Suprapubic skin (tissue), 4 donors: Measurements from ENCODE around the gene CHN2. TPM values are rescaled to one million over a fixed set of nuclear protein-coding genes. Genes with fewer than 3 reads are reported as not detected.

Source experiments
- DNase-seq, 2 donors: peaks; one replicate each; pipeline ENCODE4 v3.0.0-alpha.2; 2019; ENCODE audit warnings: low spot score in 2 of 2
- H3K27ac ChIP-seq: fragments of 200-600 bp; sonication (generic); one replicate; pipeline ENCODE4 v1.5.1; 2019
- H3K27me3 ChIP-seq: fragments of 200-600 bp; sonication (generic); one replicate; pipeline ENCODE4 v1.5.1; 2019
- H3K36me3 ChIP-seq: fragments of 200-600 bp; sonication (generic); one replicate; pipeline ENCODE4 v1.5.1; 2019
- H3K4me1 ChIP-seq: fragments of 200-600 bp; sonication (generic); one replicate; pipeline ENCODE4 v1.5.1; 2019
- H3K4me3 ChIP-seq: fragments of 200-600 bp; sonication (generic); one replicate; pipeline ENCODE4 v1.5.1; 2019; ENCODE audit warnings: mild to moderate bottlenecking
- H3K9me3 ChIP-seq: fragments of 200-600 bp; sonication (generic); one replicate; pipeline ENCODE4 v1.5.1; 2019
- EP300 ChIP-seq: sonication (generic); formaldehyde crosslinking; IDR thresholded peaks from one replicate; pipeline ENCODE4 v1.6.1; 2017; ENCODE audit warnings: antibody characterized with exemption
- POLR2A ChIP-seq, 2 donors: fragments of 450-650 bp; IDR thresholded peaks; one replicate each; pipeline ENCODE4 v1.6.1; 2017; ENCODE audit warnings: antibody characterized with exemption in 2 of 2, mild to moderate bottlenecking in 2 of 2, moderate library complexity in 2 of 2
- POLR2AphosphoS5 ChIP-seq, 3 donors: sonication (generic); formaldehyde crosslinking; IDR thresholded peaks; one replicate each; pipeline ENCODE4 v1.6.1; 2017; ENCODE audit warnings: antibody characterized with exemption in 3 of 3
- WGBS: methylation state at CpG from one replicate; pipeline ENCODE4 v1.1.5; 2018; 5-methylcytosine and 5-hydroxymethylcytosine counted together
- total RNA-seq, 4 donors: library from RNA; depleted of rRNA; stranded (reverse); fragments of >200 nt; gene quantifications; one replicate each; pipeline ENCODE4 v1.1.0, GENCODE V29; 2016
- TF ChIP-seq, protein P1 (sequence below), 2 donors: fragments of 200-600 bp in 1 of 2; fragments of 450-650 bp in 1 of 2; sonication (generic) in 1 of 2; IDR thresholded peaks; one replicate each; pipeline ENCODE4 v1.5.1; 2016 to 2019; ENCODE audit warnings: antibody characterized with exemption in 2 of 2, mild to moderate bottlenecking in 1 of 2, moderate library complexity in 1 of 2

CHN2 gene
- total RNA-seq, 4 donors from 2014 or later, result 3.3 to 9.6 (median 6.2) TPM

- Histone ChIP-seq H3K4me3 (no peak overlapping the region), H3K4me1 (no peaks in the 10 kb centered on the region), H3K27me3 (no peaks in the 10 kb centered on the region), H3K9me3 (no peaks in the 10 kb centered on the region), H3K36me3 (no peaks in the 10 kb centered on the region), H3K27ac (no peak overlapping the region)
- no peak for DNase-seq
- TF ChIP-seq EP300, result no peak
- TF ChIP-seq POLR2A (IDR thresholded peaks at IDR 0.05), result no peak
- TF ChIP-seq, protein P1, sequence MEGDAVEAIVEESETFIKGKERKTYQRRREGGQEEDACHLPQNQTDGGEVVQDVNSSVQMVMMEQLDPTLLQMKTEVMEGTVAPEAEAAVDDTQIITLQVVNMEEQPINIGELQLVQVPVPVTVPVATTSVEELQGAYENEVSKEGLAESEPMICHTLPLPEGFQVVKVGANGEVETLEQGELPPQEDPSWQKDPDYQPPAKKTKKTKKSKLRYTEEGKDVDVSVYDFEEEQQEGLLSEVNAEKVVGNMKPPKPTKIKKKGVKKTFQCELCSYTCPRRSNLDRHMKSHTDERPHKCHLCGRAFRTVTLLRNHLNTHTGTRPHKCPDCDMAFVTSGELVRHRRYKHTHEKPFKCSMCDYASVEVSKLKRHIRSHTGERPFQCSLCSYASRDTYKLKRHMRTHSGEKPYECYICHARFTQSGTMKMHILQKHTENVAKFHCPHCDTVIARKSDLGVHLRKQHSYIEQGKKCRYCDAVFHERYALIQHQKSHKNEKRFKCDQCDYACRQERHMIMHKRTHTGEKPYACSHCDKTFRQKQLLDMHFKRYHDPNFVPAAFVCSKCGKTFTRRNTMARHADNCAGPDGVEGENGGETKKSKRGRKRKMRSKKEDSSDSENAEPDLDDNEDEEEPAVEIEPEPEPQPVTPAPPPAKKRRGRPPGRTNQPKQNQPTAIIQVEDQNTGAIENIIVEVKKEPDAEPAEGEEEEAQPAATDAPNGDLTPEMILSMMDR (IDR thresholded peaks at IDR 0.05), result no peak
- no peak for TF ChIP-seq POLR2AphosphoS5 (IDR thresholded peaks at IDR 0.05)
- 81% methylated on average over 3 of the region's 3 CpGs for WGBS
Measured at GRCh38 chr7:29363636-29364425, 169.3 kb downstream of the CHN2 start.

DNA sequence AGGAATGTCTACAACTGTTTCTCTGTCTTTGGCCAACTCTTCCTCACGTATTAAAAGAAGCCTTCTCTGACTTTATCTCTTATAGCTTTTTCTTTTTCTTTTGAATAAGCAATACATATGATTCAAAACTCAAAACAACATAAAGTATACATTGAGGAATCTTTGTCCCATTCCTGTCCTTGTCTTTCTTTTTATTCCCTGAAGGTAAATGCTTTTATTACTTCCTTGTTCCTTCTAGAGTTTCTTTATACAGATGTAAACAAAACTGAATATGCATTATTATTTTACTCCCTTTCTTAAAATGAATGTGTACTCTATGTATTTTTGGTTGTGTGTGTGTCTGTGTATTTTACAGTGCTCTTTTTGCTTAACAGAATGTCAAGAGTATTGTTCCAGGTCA is 170.1 kb downstream of the CHN2 start:
- H3K27me3 ChIP-seq, result no peaks in the 10 kb centered on the region
- TF ChIP-seq, protein P1 (IDR thresholded peaks at IDR 0.05), result no peak
- TF ChIP-seq POLR2A (IDR thresholded peaks at IDR 0.05) (no peak), POLR2AphosphoS5 (IDR thresholded peaks at IDR 0.05) (no peak), EP300 (no peak)
- no peaks in the 10 kb centered on the region for H3K9me3 ChIP-seq
- H3K27ac ChIP-seq, result no peak overlapping the region
- DNase-seq, result no peak
- 83% methylated on average over 1 of the region's 1 CpG for WGBS
- no peak overlapping the region for H3K4me3 ChIP-seq
- H3K4me1 ChIP-seq, result no peaks in the 10 kb centered on the region
- no peaks in the 10 kb centered on the region for H3K36me3 ChIP-seq

- WGBS, result 91% methylated on average over 1 of the region's 1 CpG
- TF ChIP-seq POLR2AphosphoS5 (IDR thresholded peaks at IDR 0.05) (no peak), EP300 (no peak), POLR2A (IDR thresholded peaks at IDR 0.05) (no peak)
- TF ChIP-seq, protein P1 (IDR thresholded peaks at IDR 0.05), result no peak
Measured at GRCh38 chr7:29365423-29365822, 170.8 kb downstream of the CHN2 start.

DNA sequence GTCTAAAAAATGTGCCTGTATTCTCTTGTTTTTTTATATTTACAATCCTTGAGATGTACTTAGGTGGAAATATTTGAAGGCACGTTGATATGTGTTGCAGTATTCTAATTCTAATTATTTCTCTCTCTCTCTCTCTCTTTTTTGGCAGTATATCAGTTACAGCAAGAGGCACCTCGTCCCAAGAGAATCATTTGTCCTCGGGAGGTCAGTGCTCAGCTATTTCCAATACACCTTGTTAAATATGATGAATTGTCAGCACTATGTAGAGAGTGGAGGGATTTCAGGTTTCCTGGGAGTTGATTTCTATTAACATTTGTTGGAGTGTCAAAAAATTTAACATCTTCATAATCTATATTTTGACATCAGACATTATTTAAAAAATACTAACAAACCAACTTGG is 173.2 kb downstream of the CHN2 start:
- H3K4me3 ChIP-seq, result no peak overlapping the region
- 89% methylated on average over 3 of the region's 3 CpGs for WGBS
- TF ChIP-seq, protein P1 (IDR thresholded peaks at IDR 0.05), result no peak
- TF ChIP-seq POLR2A (IDR thresholded peaks at IDR 0.05), result no peak
- TF ChIP-seq EP300, result no peak
- TF ChIP-seq POLR2AphosphoS5 (IDR thresholded peaks at IDR 0.05), result no peak

More at GRCh38 chr7:29365423-29365822, 170.8 kb downstream of the CHN2 start:
- Histone ChIP-seq H3K4me1 (no peaks in the 10 kb centered on the region), H3K9me3 (no peaks in the 10 kb centered on the region), H3K4me3 (no peak overlapping the region), H3K27me3 (no peaks in the 10 kb centered on the region), H3K36me3 (no peaks in the 10 kb centered on the region), H3K27ac (no peak overlapping the region)
- no peak for DNase-seq

GRCh38 chr7:29369909-29370488 is 175.4 kb downstream of the CHN2 start:
- Histone ChIP-seq H3K4me1 (no peaks in the 10 kb centered on the region), H3K9me3 (no peaks in the 10 kb centered on the region), H3K36me3 (no peaks in the 10 kb centered on the region), H3K4me3 (no peak overlapping the region), H3K27ac (no peak overlapping the region), H3K27me3 (no peaks in the 10 kb centered on the region)
- no peak for TF ChIP-seq EP300
- TF ChIP-seq, protein P1 (IDR thresholded peaks at IDR 0.05), result no peak
- TF ChIP-seq POLR2AphosphoS5 (IDR thresholded peaks at IDR 0.05), result no peak
- TF ChIP-seq POLR2A (IDR thresholded peaks at IDR 0.05), result no peak
- 89% methylated on average over 8 of the region's 8 CpGs for WGBS
- no peak for DNase-seq

More for the DNA sequence above, 173.2 kb downstream of the CHN2 start:
- Histone ChIP-seq H3K27me3 (no peaks in the 10 kb centered on the region), H3K36me3 (no peaks in the 10 kb centered on the region), H3K9me3 (no peaks in the 10 kb centered on the region), H3K4me1 (no peaks in the 10 kb centered on the region), H3K27ac (no peak overlapping the region)
- DNase-seq, result no peak
